Measurements from ENCODE around the gene F12. TPM values are rescaled to one million over a fixed set of nuclear protein-coding genes. Genes with fewer than 3 reads are reported as not detected.
A peak's percentile ranks its signal among the peaks of the same experiment; 100 is the strongest.

F12 gene
- total RNA-seq, 1 donor: not detected

DNA sequence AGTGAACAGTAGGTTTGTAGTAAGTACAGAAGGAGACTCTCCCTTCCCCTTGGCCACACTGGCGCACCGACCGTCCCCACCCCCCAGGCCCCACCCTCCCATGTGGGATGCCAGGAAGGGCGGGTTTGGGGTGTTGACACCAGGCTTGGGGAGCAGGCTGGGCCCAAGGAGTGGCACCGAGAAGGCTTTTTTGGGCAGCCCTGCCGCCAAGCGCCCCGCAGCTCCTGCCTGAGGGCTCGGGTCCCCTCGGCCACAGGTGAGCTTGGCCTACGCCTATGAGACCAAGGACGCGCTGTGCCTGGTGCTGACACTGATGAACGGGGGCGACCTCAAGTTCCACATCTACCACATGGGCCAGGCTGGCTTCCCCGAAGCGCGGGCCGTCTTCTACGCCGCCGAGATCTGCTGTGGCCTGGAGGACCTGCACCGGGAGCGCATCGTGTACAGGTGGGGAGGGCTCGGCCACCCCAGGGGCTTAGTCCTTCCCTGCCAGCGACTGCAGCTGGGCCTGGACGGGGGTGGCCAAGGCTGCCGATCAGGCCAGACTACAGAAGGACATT, 24.4 kb upstream of the F12 start:
- Histone ChIP-seq H3K27ac (ENCODE audit: low read depth, low read length) (no peak overlapping the region), H3K27me3 (ENCODE audit: insufficient read depth, low read length) (no peaks in the 10 kb centered on the region), H2AFZ (ENCODE audit: low read length) (no peak overlapping the region), H3K4me3 (ENCODE audit: insufficient read depth, low read length) (no peak overlapping the region), H3K4me2 (ENCODE audit: insufficient read depth, low read length) (no peak overlapping the region), H3K4me1 (ENCODE audit: insufficient read depth, low read length) (no peaks in the 10 kb centered on the region), H3K79me2 (ENCODE audit: insufficient read depth, low read length) (peaks cover 10% of the 10 kb centered on the region), H3K9me3 (ENCODE audit: low read depth, low read length) (no peaks in the 10 kb centered on the region), H3K36me3 (ENCODE audit: insufficient read depth, low read length) (peaks cover 24% of the 10 kb centered on the region), H4K20me1 (ENCODE audit: insufficient read depth, low read length) (peaks cover 8% of the 10 kb centered on the region)
- TF ChIP-seq, protein P1, sequence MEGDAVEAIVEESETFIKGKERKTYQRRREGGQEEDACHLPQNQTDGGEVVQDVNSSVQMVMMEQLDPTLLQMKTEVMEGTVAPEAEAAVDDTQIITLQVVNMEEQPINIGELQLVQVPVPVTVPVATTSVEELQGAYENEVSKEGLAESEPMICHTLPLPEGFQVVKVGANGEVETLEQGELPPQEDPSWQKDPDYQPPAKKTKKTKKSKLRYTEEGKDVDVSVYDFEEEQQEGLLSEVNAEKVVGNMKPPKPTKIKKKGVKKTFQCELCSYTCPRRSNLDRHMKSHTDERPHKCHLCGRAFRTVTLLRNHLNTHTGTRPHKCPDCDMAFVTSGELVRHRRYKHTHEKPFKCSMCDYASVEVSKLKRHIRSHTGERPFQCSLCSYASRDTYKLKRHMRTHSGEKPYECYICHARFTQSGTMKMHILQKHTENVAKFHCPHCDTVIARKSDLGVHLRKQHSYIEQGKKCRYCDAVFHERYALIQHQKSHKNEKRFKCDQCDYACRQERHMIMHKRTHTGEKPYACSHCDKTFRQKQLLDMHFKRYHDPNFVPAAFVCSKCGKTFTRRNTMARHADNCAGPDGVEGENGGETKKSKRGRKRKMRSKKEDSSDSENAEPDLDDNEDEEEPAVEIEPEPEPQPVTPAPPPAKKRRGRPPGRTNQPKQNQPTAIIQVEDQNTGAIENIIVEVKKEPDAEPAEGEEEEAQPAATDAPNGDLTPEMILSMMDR (IDR thresholded peaks at IDR 0.05; ENCODE audit: extremely low read depth, low read depth, low read length): no peak
- peak; percentile 48 for DNase-seq (ENCODE audit: insufficient read length, low spot score, missing footprints)

GRCh38 chr5:177432839-177433657, 23.7 kb upstream of the F12 start:
- H4K20me1 ChIP-seq (ENCODE audit: insufficient read depth, low read length): peaks cover 10% of the 10 kb centered on the region
- H3K4me3 ChIP-seq (ENCODE audit: insufficient read depth, low read length): no peak overlapping the region
- peaks cover 24% of the 10 kb centered on the region for H3K36me3 ChIP-seq (ENCODE audit: insufficient read depth, low read length)
- peak; percentile 73 for DNase-seq (ENCODE audit: insufficient read length, low spot score, missing footprints)
- H2AFZ ChIP-seq (ENCODE audit: low read length): no peak overlapping the region
- TF ChIP-seq, protein P1 (IDR thresholded peaks at IDR 0.05; ENCODE audit: extremely low read depth, low read depth, low read length): no peak
- no peaks in the 10 kb centered on the region for H3K27me3 ChIP-seq (ENCODE audit: insufficient read depth, low read length)
- H3K4me2 ChIP-seq (ENCODE audit: insufficient read depth, low read length): no peak overlapping the region
- H3K4me1 ChIP-seq (ENCODE audit: insufficient read depth, low read length): peaks cover 2% of the 10 kb centered on the region
- H3K9me3 ChIP-seq (ENCODE audit: low read depth, low read length): no peaks in the 10 kb centered on the region
- H3K79me2 ChIP-seq (ENCODE audit: insufficient read depth, low read length): peaks cover 17% of the 10 kb centered on the region
- no peak overlapping the region for H3K27ac ChIP-seq (ENCODE audit: low read depth, low read length)

DNA sequence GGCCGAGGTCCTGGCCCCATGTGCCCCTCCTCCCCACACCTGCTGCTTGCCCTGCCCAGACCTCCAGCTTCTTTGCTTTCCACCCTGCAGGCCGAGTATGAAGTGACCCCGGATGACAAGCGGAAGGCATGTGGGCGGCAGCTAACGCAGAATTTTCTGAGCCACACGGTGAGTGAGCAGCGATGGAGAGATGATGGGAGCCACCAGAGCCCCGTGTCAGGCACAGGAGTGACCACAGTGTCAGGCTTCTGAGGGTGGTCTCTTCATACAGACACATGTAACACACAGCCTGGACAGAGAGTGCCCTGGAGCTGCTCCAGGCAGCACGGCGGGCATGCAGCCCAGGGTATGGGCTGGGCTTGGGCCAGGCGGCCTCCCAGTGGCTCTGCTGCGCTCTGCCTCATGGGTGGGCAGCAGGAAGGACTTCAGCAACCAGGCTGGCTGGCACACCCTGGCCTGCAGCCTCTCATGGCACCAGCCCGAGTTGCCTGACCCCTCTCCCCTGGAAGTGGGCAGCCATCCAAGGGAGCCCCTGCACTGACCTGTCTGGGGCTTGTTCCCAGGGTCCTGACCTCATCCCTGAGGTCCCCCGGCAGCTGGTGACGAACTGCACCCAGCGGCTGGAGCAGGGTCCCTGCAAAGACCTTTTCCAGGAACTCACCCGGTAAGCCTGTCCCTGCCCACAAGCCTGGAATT, 22.9 kb upstream of the F12 start:
- Histone ChIP-seq H3K4me1 (ENCODE audit: insufficient read depth, low read length) (peaks cover 9% of the 10 kb centered on the region), H3K27ac (ENCODE audit: low read depth, low read length) (no peak overlapping the region), H3K36me3 (ENCODE audit: insufficient read depth, low read length) (peaks cover 21% of the 10 kb centered on the region), H4K20me1 (ENCODE audit: insufficient read depth, low read length) (peaks cover 11% of the 10 kb centered on the region), H3K4me2 (ENCODE audit: insufficient read depth, low read length) (no peak overlapping the region), H2AFZ (ENCODE audit: low read length) (no peak overlapping the region), H3K27me3 (ENCODE audit: insufficient read depth, low read length) (no peaks in the 10 kb centered on the region), H3K4me3 (ENCODE audit: insufficient read depth, low read length) (no peak overlapping the region), H3K79me2 (ENCODE audit: insufficient read depth, low read length) (peaks cover 25% of the 10 kb centered on the region), H3K9me3 (ENCODE audit: low read depth, low read length) (no peaks in the 10 kb centered on the region)
- peak; percentile 41 for DNase-seq (ENCODE audit: insufficient read length, low spot score, missing footprints)
- TF ChIP-seq, protein P1 (IDR thresholded peaks at IDR 0.05; ENCODE audit: extremely low read depth, low read depth, low read length): no peak

Data from osteoblast (primary cell).